Ovary (tissue), 9 donors: ENCODE data around the gene PLIN4. TPM values are rescaled to one million over a fixed set of nuclear protein-coding genes. Genes with fewer than 3 reads are reported as not detected.

Experiments used
- DNase-seq, 5 donors: peaks; one replicate each; pipeline ENCODE4 v3.0.0-alpha.2; 2019 to 2020
- H3K27ac ChIP-seq, 2 donors: fragments of 200-600 bp; one replicate each; pipeline versions ENCODE4 v1.5.1 to v1.8.0; 2019 to 2022
- H3K27me3 ChIP-seq: fragments of 200-600 bp; one replicate; pipeline ENCODE4 v1.8.0; 2022
- H3K36me3 ChIP-seq: fragments of 200-600 bp; sonication (generic); one replicate; pipeline ENCODE4 v1.5.1; 2019
- H3K4me1 ChIP-seq: one replicate; pipeline ENCODE4 v1.8.1; 2013; ENCODE audit warnings: mild to moderate bottlenecking, moderate library complexity; ENCODE audit not compliant: insufficient read depth
- H3K4me3 ChIP-seq: fragments of 200-600 bp; sonication (generic); one replicate; pipeline ENCODE4 v1.5.1; 2017
- H3K9me3 ChIP-seq, 2 donors: fragments of 200-600 bp in 1 of 2; sonication (generic) in 1 of 2; one replicate each; pipeline versions ENCODE4 v1.5.1 to v1.8.1; 2013 to 2019; ENCODE audit warnings: mild to moderate bottlenecking in 1 of 2, moderate library complexity in 1 of 2
- CTCF ChIP-seq, 3 donors: fragments of 450-650 bp in 2 of 3; fragments of 200-600 bp in 1 of 3; IDR thresholded peaks; one replicate each; pipeline versions ENCODE4 v1.5.1 to v1.8.0; 2016 to 2022; ENCODE audit warnings: antibody characterized with exemption in 3 of 3, mild to moderate bottlenecking in 1 of 3
- EP300 ChIP-seq: sonication (generic); formaldehyde crosslinking; IDR thresholded peaks from one replicate; pipeline ENCODE4 v1.6.1; 2017; ENCODE audit warnings: antibody characterized with exemption
- POLR2A ChIP-seq: fragments of 450-650 bp; IDR thresholded peaks from one replicate; pipeline ENCODE4 v1.6.1; 2017; ENCODE audit warnings: antibody characterized with exemption, mild to moderate bottlenecking, moderate library complexity
- WGBS, 3 donors: extraction: QIAGEN DNeasy Blood & Tissue Kit in 1 of 3; methylation state at CpG; one replicate each; pipeline versions ENCODE4 v1.1.5 to v1.1.7; 2013 to 2017; 5-methylcytosine and 5-hydroxymethylcytosine counted together
- intact Hi-C, 4 donors: fragments of 100-400 bp; cut with DNase I; formaldehyde crosslinking; loops; one replicate each; pipeline versions ENCODE4 v1.11.0 to v1.15.1; 2022 to 2023
- polyA plus RNA-seq, 2 donors: library from polyadenylated mRNA; stranded (reverse); fragments of 200-250 nt in 1 of 2; fragments of 350-450 nt in 1 of 2; fragmentation: Illumina TruSeq in 1 of 2; extraction: RNeasy Lipid Tissue Mini Kit (QIAGEN cat#74804) in 1 of 2; gene quantifications; one replicate each; pipeline ENCODE4 v1.2.3, GENCODE V29; 2013 to 2014
- total RNA-seq, 7 donors: library from RNA; depleted of rRNA in 2 of 7; stranded (reverse); fragments of >200 nt in 2 of 7; fragmentation: NEBNext Ultra II Directional in 3 of 7; extraction: Animal tissue kit (Norgen Biotek cat#: 25700) in 3 of 7; gene quantifications; one replicate each; pipeline versions ENCODE4 v1.1.0 to v1.2.4, GENCODE V29; 2016 to 2023
- donor health status: DM: no; HTN: no; CAD: no; lungs with moderate emphysema.
- donor health status: DM: no; HTN: no; CAD: no.
- donor health status: Bipolar disorder and iron deficiency.
- donor health status: DM: yes; HTN: yes; CAD: no.
- donor health status: DM: no; HTN: no; CAD: no.
- donor health status: DM: yes; HTN: yes; CAD: no.

Gene PLIN4
- total and polyA plus RNA-seq, 9 donors = 1.6 to 55.1 (median 21.7) TPM

GRCh38 chr19:4521888-4522242, 3.6 kb upstream of the PLIN4 start:
- Histone ChIP-seq H3K4me1 (peaks cover 24% of the 10 kb centered on the region), H3K36me3 (no peaks in the 10 kb centered on the region), H3K9me3 (no peaks in the 10 kb centered on the region), H3K4me3 (no peak overlapping the region), H3K27ac (no peak overlapping the region), H3K27me3 (no peaks in the 10 kb centered on the region)
- TF ChIP-seq EP300 (no peak), POLR2A (no peak), CTCF (IDR thresholded peaks at IDR 0.05) (no peak)
- intact Hi-C loops = no loop called here
- 87 to 91% (median 88%) methylated on average over 5 of the region's 5 CpGs for WGBS, 3 donors
- DNase-seq = no peak

- H3K4me1 ChIP-seq = peaks cover 24% of the 10 kb centered on the region
- H3K27me3 ChIP-seq = no peaks in the 10 kb centered on the region
- TF ChIP-seq EP300 (no peak), CTCF (IDR thresholded peaks at IDR 0.05) (no peak), POLR2A (no peak)
- 67 to 70% (median 70%) methylated on average over 11 of the region's 11 CpGs for WGBS, 3 donors
- H3K27ac ChIP-seq = no peak overlapping the region
- intact Hi-C loops = no loop called here
- H3K36me3 ChIP-seq = no peaks in the 10 kb centered on the region
- DNase-seq = peak in 1 of 5 donors; percentile 28
- H3K4me3 ChIP-seq = no peak overlapping the region
- H3K9me3 ChIP-seq = no peaks in the 10 kb centered on the region
These were observed 3.0 kb upstream of the PLIN4 start for GRCh38 chr19:4521170-4521887.

GRCh38 chr19:4519521-4520277, 1.4 kb upstream of the PLIN4 start:
- intact Hi-C loops = no loop called here
- WGBS, 3 donors = 64 to 75% (median 69%) methylated on average over 9 of the region's 9 CpGs
- no peak overlapping the region for H3K4me3 ChIP-seq

GRCh38 chr19:4519172-4519496, 848 bp upstream of the PLIN4 start:
- TF ChIP-seq EP300 (no peak), CTCF (IDR thresholded peaks at IDR 0.05) (no peak), POLR2A (no peak)
- Histone ChIP-seq H3K27ac (peak overlapping the region in 1 of 2 donors; percentile 78), H3K4me3 (no peak overlapping the region), H3K36me3 (no peaks in the 10 kb centered on the region), H3K27me3 (no peaks in the 10 kb centered on the region), H3K9me3 (no peaks in the 10 kb centered on the region), H3K4me1 (peaks cover 24% of the 10 kb centered on the region)
- 76 to 89% (median 80%) methylated on average over 5 to 6 of the region's 6 CpGs for WGBS, 3 donors
- intact Hi-C loops = no loop called here
- peak in 2 of 5 donors; percentile 52 to 61 for DNase-seq

More at GRCh38 chr19:4519521-4520277, 1.4 kb upstream of the PLIN4 start:
- Histone ChIP-seq H3K9me3 (no peaks in the 10 kb centered on the region), H3K27ac (peak overlapping the region; percentile 45 to 78), H3K36me3 (no peaks in the 10 kb centered on the region), H3K27me3 (no peaks in the 10 kb centered on the region), H3K4me1 (peaks cover 24% of the 10 kb centered on the region)
- DNase-seq = peak in 3 of 5 donors; percentile 46 to 67 (median 47)
- TF ChIP-seq EP300 (no peak), POLR2A (no peak), CTCF (IDR thresholded peaks at IDR 0.05) (no peak)
